Osteocyte (in vitro differentiated cells): ENCODE results near the gene KCNN2. TPM values are rescaled to one million over a fixed set of nuclear protein-coding genes. Genes with fewer than 3 reads are reported as not detected.

Experiments
- DNase-seq: peaks from one replicate; pipeline ENCODE4 v3.0.0; 2021; ENCODE audit warnings: mixed read lengths; ENCODE audit not compliant: unreplicated experiment; ENCODE audit errors: extremely low spot score
- H3K27ac Mint-ChIP-seq: one replicate; pipeline ENCODE4 v1.8.0; 2021; ENCODE audit warnings: mild to moderate bottlenecking, mixed read lengths; ENCODE audit not compliant: unreplicated experiment
- H3K27me3 Mint-ChIP-seq: one replicate; pipeline ENCODE4 v1.8.0; 2021; ENCODE audit warnings: mixed read lengths; ENCODE audit not compliant: unreplicated experiment
- H3K36me3 Mint-ChIP-seq: one replicate; pipeline ENCODE4 v1.8.0; 2021; ENCODE audit warnings: mixed read lengths; ENCODE audit not compliant: unreplicated experiment
- H3K4me1 Mint-ChIP-seq: one replicate; pipeline ENCODE4 v1.8.0; 2021; ENCODE audit warnings: mixed read lengths; ENCODE audit not compliant: unreplicated experiment
- H3K4me3 Mint-ChIP-seq: one replicate; pipeline ENCODE4 v1.8.0; 2021; ENCODE audit warnings: mild to moderate bottlenecking, moderate library complexity, mixed read lengths; ENCODE audit not compliant: unreplicated experiment
- H3K9me3 Mint-ChIP-seq: one replicate; pipeline ENCODE4 v1.8.0; 2021; ENCODE audit warnings: mixed read lengths; ENCODE audit not compliant: unreplicated experiment
- CTCF ChIP-seq: fragments of 200-600 bp; sonication (generic); IDR thresholded peaks from 2 replicates; pipeline ENCODE4 v1.5.0; 2021; ENCODE audit warnings: antibody characterized with exemption, mild to moderate bottlenecking, moderate library complexity
- total RNA-seq: library from RNA; stranded (reverse); gene quantifications from 2 replicates; pipeline ENCODE4 v1.2.1, GENCODE V29; 2021

The KCNN2 gene
- total RNA-seq, 1 donor from 2014 or later, result 0.08 TPM

GRCh38 chr5:114407783-114408182 lies 45.9 kb downstream of the KCNN2 start:
- Mint-ChIP-seq H3K9me3 (no peaks in the 10 kb centered on the region), H3K4me1 (no peaks in the 10 kb centered on the region), H3K36me3 (no peaks in the 10 kb centered on the region), H3K27me3 (peaks cover 8% of the 10 kb centered on the region), H3K27ac (no peak overlapping the region), H3K4me3 (no peak overlapping the region)
- DNase-seq, result no peak
- TF ChIP-seq CTCF, result no peak

GRCh38 chr5:114408847-114409246 lies 47.0 kb downstream of the KCNN2 start:
- no peaks in the 10 kb centered on the region for H3K9me3 Mint-ChIP-seq
- TF ChIP-seq CTCF, result no peak
- no peaks in the 10 kb centered on the region for H3K4me1 Mint-ChIP-seq
- DNase-seq, result no peak
- no peak overlapping the region for H3K27ac Mint-ChIP-seq
- no peaks in the 10 kb centered on the region for H3K36me3 Mint-ChIP-seq
- no peak overlapping the region for H3K4me3 Mint-ChIP-seq
- H3K27me3 Mint-ChIP-seq, result peaks cover 8% of the 10 kb centered on the region

DNA sequence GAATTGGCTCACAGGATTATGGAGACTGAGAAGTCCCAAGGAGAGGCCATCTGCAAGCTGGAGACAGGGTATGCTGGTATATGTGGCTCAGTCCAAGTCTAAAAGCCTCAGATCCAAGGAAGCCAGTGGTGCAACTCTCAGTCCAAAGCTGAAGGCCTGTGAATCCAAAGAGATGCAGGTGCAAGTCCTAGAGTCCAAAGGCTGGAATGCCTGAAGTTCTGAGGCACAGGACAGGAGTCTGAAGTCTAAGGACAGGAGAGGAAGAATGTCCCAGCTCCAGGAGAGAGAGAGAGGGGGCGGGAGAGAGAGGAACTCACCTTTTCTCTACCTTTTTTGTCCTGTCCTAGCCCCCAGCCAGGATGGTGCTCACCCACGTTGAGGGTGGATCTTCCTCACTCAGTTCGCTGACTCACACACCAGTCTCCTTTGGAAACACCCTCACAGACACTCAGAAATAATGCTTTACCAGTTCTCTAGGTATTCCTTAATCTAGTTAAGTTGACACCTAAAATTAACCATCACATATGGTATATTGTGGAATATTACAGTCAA lies 49.6 kb downstream of the KCNN2 start:
- no peak for DNase-seq
- TF ChIP-seq CTCF, result no peak
- no peaks in the 10 kb centered on the region for H3K9me3 Mint-ChIP-seq
- H3K27me3 Mint-ChIP-seq, result peaks cover 11% of the 10 kb centered on the region
- no peak overlapping the region for H3K27ac Mint-ChIP-seq
- H3K4me3 Mint-ChIP-seq, result no peak overlapping the region
- no peaks in the 10 kb centered on the region for H3K36me3 Mint-ChIP-seq
- no peaks in the 10 kb centered on the region for H3K4me1 Mint-ChIP-seq

DNA sequence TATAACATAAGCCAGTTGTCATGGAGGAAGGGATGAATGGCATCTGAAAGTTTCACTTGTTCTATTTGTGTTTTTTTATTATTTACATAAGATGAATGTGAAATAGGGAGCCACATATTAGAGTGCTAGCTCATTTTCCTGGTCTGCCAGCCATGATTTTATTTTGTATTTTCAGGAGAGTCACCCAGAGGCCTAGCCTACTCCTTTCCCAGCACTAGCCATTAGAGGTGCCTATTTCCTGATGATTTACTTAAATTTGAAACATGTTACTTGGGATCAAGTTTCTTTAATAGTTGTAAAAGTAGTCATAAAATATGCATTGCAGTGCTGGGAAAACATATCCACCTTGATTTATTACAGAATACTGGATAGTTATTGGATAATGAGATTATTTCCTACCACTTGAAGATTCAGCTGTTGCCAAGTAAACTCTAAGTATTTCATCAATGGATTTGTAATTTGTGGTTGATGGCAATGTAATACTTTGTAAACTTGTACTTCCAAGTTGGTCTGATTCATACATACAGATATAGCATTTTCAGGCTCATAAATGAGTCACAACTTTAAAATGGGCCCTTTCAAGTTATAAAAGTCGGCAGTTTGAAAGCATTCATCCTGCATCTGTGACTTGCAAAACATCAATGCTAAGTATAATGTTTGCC lies 50.8 kb downstream of the KCNN2 start:
- Mint-ChIP-seq H3K4me3 (no peak overlapping the region), H3K27me3 (peaks cover 5% of the 10 kb centered on the region), H3K36me3 (no peaks in the 10 kb centered on the region), H3K9me3 (no peaks in the 10 kb centered on the region), H3K4me1 (no peaks in the 10 kb centered on the region), H3K27ac (no peak overlapping the region)
- DNase-seq, result no peak
- TF ChIP-seq CTCF, result no peak

DNA sequence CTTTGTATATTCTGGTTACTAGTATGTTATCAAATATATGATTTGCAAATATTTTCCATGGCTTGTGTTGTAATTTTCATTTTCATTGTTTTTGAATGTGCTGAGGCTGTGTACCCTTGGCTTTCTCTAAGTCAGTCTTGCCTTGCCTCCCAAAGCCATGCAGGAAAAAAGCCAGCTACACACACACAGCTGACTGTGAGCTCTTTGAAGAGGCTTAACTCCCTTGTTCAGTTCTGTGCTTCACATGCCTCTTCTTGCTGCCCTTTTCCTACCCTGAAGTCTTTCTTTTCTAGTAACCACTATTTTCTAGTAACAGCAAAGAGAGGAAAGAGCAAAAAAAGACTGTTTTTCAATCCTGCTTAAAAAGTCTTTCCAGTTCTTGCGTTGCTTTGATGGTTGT lies 53.9 kb downstream of the KCNN2 start:
- no peak overlapping the region for H3K27ac Mint-ChIP-seq
- H3K4me3 Mint-ChIP-seq, result no peak overlapping the region
- H3K4me1 Mint-ChIP-seq, result no peaks in the 10 kb centered on the region
- no peaks in the 10 kb centered on the region for H3K9me3 Mint-ChIP-seq
- DNase-seq, result no peak
- no peak for TF ChIP-seq CTCF
- H3K36me3 Mint-ChIP-seq, result no peaks in the 10 kb centered on the region
- H3K27me3 Mint-ChIP-seq, result peaks cover 3% of the 10 kb centered on the region
